ENCODE results near the gene MAL.
"Not testable (repeated sequence)": the region's sequence is repeated elsewhere in the genome, so short reads cannot be mapped to it uniquely, and the experiment has no call there.

Gene MAL

DNA sequence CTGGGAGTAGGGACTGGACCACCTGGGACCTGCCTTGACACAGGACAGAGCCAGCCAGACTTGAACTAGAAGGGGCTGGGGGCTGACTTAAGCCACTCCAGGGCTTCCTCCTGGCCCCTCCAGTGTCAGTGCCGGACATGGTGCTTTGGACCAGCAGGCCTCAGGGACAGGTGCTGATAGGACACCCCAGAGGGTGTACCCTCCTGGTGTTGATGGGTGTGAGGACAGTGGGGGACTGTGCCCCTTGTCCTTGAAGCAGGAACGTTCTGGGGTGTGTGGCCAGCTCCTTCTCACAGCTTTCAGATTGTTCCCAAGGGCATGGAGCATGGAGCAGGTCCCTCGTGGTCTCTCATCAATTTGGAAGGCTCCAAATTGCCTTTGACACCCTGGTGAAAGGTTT, 6.8 kb downstream of the MAL start:
- in situ Hi-C loops (cut with MboI; ENCODE audit: low sequenced_read_pairs): no loop called here

DNA sequence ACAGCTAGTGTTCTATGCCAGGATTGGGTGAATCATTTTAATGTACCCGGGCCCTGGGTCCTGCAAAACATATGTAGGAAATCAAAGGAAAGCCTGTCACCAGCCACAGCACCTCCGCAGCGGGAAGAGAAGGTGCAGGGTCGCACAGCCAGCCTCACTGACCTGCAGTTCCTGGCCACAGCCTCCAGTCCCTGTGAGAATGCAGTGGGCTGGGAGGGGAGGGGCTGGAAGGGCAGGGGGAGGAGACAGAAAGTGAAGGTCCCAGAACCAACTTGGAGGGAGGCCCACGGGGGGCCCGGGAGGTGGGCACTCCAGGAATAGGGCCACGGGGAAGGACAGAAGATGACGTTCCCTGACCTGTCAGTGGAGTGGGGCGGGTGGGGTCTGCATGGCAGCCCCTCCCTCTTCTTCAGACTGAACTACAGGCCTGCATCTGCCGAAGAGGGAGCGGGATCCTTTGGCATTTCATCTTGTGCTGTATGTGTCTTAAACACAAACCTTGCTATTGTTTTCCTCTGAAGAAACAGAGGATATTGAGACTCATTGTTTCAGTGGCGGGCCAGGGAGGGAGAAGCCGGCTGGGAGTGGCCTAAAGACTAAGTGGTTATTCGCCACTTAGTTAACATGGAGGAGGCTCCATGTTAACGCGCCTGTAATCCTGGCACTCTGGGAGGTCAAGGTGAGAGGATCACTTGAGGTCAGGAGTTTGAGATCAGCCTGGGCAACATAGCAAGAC, 7.5 kb downstream of the MAL start:
- in situ Hi-C loops (cut with MboI; ENCODE audit: low sequenced_read_pairs): no loop called here

DNA sequence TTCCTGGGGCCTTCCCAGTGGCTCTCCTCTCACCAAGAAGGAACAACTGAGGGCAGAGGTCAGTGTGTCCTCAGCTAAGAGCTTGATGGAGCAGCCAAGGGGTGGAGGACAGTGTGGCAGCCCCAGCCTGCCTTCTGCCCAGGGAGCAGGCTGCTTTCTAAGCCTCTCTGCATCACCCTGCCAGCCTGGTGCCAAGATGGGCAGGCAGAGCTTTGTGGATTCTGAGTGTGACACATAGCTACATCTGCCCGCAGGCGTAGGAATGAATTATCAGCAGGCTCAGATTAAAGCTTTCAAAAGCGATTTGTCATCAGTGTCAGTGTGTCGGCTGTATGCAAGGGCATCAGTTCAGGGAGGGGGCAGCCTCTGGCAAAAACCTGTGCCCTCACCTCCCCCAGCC, 8.7 kb downstream of the MAL start:
- in situ Hi-C loops (cut with MboI; ENCODE audit: low sequenced_read_pairs): no loop called here

DNA sequence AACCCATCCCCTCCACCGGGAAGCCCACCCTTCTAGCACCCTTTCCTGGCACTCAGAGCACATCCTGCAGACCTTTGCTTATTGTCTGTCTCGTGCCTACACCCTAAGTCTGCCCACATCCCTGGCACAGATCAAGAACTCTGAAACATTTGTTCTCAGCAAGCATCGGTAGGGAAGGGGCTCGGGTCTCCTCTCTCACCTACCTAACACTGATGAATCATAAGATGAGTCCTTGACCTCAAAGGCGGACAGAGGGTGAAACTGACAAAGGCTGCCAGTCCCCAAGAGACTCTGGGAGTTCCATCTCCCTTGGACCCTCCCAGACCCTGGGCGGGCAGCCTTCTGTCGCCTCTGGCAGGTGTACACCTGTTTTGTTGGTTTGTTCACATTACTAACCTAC, 9.3 kb downstream of the MAL start:
- in situ Hi-C loops (cut with MboI; ENCODE audit: low sequenced_read_pairs): no loop called here

DNA sequence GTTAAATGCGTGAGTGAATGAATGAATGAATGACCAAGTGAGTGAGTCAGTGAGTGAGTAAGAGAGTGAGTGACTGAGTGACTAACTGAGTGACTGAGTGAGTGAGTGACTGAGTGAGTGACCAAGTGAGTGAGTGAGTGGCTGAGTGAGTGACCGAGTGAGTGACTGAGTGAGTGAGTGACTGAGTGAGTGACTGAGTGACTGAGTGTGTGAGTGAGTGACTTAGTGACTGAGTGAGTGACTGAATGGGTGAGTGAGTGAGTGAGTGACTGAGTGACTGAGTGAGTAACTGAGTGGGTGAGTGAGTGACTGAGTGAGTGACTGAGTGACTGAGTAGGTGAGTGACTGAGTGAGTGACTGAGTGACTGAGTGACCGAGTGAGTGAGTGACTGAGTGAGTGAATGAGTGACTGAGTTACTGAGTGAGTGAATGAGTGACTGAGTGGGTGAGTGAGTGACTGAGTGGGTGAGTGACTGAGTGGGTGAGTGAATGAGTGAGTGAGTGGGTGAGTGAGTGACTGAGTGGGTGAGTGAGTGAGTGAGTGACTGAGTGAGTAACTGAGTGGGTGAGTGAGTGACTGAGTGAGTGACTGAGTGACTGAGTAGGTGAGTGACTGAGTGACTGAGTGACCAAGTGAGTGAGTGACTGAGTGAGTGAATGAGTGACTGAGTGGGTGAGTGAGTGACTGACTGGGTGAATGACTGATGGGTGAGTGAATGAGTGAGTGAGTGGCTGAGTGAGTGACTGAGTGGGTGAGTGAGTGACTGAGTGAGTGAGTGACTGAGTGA, 11.3 kb downstream of the MAL start:
- in situ Hi-C loops (cut with MboI; ENCODE audit: low sequenced_read_pairs): no loop called here

DNA sequence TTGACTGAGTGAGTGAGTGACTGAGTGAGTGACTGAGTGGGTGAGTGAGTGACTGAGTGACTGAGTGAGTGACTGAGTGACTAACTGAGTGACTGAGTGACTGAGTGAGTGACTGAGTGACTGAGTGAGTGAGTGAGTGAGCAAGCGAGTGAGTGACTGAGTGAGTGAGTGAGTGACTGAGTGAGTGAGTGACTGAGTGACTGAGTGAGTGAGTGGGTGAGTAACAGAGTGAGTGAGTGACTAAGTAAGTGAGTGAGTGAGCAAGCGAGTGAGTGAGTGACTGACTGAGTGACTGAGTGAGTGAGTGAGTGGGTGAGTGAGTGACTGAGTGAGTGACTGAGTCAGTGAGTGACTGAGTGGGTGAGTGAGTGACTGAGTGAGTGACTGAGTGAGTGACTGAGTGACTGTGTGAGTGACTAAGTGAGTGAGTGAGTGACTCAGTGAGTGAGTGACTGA, 11.9 kb downstream of the MAL start:
- in situ Hi-C loops (cut with MboI; ENCODE audit: low sequenced_read_pairs): no loop called here

DNA sequence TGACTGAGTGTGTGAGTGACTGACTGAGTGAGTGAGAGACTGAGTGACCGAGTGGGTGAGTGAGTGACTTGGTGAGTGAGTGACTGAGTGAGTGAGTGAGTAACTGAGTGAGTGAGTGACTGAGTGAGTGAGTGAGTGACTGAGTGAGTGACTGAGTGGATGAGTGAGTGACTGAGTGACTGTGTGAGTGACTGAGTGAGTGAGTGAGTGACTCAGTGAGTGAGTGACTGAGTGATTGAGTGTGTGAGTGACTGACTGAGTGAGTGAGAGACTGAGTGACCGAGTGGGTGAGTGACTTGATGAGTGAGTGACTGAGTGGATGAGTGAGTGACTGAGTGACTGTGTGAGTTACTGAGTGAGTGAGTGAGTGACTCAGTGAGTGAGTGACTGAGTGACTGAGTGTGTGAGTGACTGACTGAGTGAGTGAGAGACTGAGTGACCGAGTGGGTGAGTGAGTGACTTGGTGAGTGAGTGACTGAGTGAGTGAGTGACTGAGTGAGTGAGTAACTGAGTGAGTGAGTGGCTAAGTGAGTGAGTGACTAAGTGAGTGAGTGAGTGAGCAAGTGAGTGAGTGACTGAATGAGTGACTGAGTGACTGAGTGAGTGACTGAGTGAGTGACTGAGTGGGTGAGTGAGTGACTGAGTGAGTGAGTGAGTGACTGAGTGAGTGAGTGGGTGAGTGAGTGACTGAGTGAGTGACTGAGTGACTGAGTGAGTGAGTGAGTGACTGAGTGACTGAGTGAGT, 12.5 kb downstream of the MAL start:
- in situ Hi-C loops (cut with MboI; ENCODE audit: low sequenced_read_pairs): not testable (repeated sequence)

DNA sequence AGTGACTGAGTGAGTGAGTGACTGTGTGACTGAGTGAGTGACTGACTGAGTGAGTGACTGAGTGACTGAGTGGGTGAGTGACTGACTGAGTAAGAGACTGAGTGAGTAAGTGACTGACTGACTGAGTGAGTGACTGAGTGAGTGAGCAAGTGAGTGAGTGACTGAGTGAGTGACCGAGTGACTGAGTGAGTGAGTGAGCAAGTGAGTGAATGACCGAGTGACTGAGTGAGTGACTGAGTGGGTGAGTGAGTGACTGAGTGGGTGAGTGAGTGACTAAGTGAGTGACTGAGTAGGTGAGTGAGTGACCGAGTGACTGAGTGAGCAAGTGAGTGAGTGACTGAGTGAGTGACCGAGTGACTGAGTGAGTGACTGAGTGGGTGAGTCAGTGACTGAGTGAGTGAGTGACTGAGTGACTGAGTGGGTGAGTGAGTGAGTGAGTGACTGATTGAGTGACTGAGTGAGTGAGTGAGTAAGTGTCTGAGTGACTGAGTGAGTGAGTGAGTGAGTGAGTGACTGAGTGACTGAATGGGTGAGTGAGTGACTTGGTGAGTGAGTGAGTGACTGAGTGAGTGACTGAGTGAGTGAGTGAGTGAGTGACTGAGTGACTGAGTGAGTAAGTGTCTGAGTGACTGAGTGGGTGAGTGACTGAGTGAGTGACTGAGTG, 13.3 kb downstream of the MAL start:
- in situ Hi-C loops (cut with MboI; ENCODE audit: low sequenced_read_pairs): no loop called here

DNA sequence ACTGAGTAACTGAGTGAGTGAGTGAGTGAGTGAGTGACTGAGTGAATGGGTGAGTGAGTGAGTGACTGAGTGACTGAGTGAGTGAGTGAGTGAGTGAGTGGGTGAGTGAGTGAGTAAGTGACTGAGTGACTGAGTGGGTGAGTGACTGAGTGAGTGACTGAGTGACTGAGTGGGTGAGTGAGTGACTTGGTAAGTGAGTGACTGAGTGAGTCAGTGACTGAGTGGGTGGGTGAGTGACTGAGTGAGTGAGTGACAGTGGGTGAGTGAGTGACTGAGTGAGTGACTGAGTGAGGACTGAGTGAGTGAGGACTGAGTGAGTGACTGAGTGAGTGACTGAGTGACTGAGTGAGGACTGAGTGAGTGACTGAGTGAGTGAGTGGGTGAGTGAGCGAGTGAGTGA, 13.9 kb downstream of the MAL start:
- in situ Hi-C loops (cut with MboI; ENCODE audit: low sequenced_read_pairs): no loop called here

DNA sequence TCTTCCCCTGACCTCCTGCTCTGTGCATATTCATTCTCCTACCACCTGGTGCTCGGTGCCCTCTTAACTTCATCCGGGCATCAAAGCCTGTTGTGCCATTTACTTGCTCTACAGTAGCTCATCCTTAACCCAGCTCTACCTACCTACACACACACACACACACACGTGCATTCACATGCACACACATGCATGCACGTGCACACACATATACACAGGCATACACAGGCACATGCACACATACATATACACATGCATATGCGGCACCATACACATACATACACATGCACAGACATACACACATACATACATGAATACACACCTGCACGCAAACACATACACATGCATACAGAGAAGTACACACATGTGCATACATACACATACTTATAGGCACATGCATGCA, 14.5 kb downstream of the MAL start:
- in situ Hi-C loops (cut with MboI; ENCODE audit: low sequenced_read_pairs): no loop called here

DNA sequence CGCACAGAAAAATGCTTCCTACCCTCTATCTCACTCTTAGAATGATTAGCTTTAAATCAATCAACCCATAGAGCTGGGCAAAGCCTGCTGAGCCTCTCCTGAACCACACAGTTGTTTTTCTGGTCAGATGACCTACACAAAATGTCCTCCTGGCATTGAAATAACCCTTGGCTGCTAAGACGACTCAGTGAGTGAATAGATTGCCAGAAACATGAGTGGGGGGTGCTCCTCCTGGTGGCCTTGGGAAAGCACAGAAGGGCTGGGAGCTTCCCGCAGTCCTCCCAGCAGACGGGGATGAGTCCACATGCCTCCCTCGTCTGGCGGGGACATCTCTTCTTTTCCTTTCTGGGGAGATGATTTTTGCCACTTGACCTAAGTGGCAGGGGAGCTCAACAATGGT, 14.9 kb downstream of the MAL start:
- in situ Hi-C loops (cut with MboI; ENCODE audit: low sequenced_read_pairs): no loop called here

DNA sequence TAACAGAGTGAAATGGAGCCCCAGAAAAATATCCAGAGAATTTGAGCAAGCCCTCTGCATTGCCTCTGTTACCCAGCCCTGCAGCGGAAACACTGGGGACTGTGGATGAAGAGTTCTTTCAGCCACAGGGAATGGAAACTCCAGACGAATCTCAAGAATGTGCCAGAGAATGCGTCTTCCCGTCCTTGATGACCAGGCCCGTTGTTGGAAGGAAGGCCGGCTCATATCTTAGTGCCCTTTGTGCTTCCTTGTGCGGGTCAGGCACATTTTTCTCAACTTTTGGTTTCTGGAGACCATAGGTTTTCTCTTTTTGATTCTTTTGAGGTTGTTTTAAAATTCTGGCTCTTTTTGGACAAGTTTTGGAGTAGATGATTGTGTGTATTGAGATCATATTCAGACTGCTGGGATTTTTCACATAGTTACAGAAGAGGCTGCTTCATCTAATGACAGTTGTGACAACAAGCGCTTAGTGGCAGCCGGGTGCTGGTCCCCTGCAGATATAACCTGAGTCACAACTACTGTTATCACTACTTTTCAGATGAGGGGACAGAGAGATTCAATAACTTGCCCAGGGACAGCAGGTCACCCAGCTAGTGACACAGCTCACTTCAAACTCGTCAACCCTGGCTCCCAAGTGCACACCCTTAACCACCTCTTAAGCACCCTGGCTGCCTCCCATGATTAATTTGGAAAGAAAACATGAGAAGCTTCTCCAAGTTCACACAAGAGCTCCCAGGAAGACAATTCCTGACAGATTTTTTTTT, 15.7 kb downstream of the MAL start:
- in situ Hi-C loops (cut with MboI; ENCODE audit: low sequenced_read_pairs): no loop called here

DNA sequence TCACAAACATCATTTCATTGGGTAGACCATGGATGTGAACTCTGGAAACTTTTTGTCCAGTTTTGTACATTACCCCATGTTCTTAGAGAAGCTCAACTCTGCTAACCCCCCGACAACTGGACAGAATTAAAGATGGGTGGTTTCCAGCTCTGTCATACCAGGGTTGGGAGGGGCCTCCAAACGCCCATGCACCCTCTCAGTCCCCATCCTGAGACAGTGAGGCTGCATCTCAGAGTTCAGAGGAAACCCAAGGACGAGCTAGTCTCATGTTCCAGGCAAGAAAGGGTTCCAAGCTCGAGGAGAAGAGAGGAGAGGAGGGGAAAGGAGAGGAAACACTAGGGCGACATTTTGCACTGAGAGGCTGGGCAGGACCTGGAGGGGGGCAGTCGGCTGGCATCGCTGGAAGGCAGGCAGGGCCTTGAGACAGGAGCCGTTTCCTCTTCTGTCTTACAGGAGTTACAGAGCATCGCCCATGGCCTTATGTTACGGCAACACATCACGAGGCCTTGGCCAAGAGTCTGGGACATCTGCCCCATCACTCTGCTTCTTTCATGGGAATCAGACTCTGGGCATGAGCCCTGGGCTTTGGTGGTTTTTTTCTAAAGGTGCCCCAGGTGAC, 16.4 kb downstream of the MAL start:
- in situ Hi-C loops (cut with MboI; ENCODE audit: low sequenced_read_pairs): no loop called here

DNA sequence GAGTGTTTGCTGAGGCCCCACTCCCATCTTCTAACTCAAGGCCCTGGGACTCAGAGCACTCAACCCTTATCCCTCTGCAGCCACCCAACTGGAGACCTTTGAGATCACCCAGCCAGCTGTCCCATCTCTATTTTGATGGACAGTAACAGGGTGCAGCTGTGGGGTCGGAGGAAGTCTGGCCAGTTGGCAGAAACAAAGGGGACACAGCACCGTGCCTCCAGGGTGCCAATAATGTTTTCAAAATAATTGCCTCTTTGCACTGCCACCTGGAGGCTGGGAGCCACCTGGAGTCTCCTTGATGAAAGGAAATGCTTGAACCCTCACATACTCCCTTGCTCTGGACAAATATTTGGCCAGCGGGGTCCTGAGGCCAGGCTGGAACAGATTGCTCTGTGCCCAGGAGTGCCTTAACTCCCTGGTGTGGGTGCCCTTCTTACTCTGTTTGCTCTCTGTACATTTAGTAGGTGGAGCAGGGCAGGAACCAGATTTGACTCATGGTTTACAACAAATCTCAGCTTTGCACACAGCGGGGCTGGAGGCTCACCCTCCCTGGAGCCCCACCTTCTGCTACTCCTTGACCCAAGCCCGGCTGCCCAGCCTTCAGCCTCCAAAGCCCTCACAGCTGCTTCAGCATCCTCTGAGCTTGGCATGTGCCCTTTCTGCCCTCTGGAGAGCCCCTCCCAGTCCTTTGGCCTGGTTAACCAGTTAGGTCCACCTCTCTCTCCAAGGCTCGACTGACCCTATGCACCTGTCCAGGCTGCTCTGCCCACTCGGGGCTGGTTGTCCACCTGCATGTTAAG, 17.2 kb downstream of the MAL start:
- in situ Hi-C loops (cut with MboI; ENCODE audit: low sequenced_read_pairs): no loop called here

DNA sequence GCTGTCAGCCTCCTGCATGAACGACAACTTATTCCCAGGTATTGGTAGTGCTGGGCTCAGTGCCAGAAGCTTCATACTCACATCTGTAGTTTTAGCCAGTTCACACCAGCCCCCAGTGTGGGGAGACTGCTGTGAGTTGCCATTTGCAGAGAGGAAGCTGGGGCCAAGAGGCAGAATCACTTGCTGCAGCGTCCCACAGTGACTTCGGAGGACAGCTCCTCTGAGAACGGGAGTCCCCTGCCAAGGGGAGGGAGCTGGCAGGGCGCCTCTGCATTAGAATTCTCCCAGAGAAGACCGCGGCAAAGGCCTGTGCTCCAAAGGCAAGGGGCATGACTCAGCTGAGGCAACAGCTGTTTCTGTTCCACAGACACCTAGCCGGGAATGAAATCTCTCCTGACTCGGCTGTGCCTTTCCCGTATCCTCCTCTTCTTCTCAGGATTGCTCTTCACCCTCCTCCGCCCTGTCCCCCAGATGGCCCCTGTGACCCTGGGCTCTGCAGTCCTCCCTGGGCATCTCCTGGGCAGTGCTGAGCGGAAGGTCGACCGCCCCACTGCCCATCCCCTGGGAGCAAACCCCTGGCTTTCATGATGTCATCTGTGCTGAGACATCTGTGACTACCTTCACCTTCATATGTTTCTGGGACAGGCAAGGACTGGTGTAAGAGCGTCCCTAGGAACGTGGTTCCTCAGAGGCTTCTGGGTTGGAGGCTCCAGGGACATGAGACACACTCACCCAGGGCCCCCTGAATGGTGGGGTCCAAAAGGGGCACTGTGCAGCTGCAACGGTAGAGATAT, 18.0 kb downstream of the MAL start:
- in situ Hi-C loops (cut with MboI; ENCODE audit: low sequenced_read_pairs): no loop called here

DNA sequence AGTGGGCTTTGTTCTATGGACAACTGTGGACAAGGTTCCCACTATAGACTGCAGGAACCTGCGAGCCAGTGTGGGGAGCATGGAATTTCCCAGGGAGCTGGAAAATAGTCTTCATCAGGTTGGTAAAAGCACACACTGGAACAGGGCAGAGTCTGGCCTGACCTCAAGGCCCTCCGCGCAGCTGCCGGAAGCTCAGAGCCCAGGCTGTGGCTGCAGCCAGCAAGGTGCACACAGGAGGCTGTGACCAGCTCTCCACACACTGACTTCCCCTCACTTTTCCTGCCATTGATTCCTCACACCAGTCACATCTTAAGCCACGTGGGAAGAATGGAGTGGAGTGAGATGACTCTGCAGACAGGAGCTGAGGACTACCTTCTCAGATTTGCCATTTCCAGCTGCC, 19.1 kb downstream of the MAL start:
- in situ Hi-C loops (cut with MboI; ENCODE audit: low sequenced_read_pairs): no loop called here

DNA sequence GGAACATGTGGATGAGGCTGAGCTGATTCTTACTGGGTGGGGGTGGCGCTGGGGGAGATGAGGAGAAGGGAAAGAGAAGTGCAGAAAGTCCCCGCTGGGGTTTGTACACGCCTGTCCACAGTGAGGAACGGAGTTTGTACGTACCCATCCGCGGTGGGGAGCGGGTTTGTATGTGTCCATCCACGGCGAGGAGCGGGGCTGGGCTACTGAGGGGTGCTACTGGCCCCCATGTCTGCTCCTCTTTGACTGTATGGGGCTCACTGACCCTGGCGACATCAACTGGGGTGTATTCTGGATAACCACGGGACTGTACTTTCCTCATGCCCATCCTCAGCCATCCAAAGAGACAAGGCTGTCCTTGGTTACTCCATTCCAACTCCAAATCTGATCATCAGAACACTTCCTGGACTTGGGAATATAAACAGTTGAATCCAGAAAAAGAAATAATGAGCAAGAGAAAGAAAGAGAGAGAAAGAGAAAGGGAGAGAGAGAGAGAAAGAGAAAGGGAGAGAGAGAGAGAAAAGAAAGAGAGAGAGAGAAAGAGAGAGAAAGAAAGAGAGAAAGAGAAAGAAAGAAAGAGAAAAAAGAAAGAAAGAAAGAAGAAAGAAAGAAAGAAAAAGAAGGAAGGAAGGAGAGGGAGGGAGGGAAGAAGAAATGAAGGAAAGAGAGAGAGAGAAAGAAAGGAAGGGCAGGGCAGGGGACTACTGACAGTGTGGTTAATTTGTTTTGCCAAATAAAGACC, 21.0 kb downstream of the MAL start:
- in situ Hi-C loops (cut with MboI; ENCODE audit: low sequenced_read_pairs): no loop called here
